Forelimb muscle (tissue), 1 donor: ENCODE measurements around the gene PLAC1. TPM values are rescaled to one million over a fixed set of nuclear protein-coding genes. Genes with fewer than 3 reads are reported as not detected.

Source experiments
- DNase-seq: peaks from one replicate; pipeline ENCODE4 v3.0.0-alpha.2; 2013; ENCODE audit warnings: low read depth
- polyA plus RNA-seq: library from polyadenylated mRNA; unstranded; fragments of 120-200 nt; gene quantifications from one replicate; pipeline ENCODE4 v1.2.1, GENCODE V29; 2013; ENCODE audit not compliant: insufficient read length

PLAC1 gene
- polyA plus RNA-seq, 1 donor: 1.8 TPM

DNA sequence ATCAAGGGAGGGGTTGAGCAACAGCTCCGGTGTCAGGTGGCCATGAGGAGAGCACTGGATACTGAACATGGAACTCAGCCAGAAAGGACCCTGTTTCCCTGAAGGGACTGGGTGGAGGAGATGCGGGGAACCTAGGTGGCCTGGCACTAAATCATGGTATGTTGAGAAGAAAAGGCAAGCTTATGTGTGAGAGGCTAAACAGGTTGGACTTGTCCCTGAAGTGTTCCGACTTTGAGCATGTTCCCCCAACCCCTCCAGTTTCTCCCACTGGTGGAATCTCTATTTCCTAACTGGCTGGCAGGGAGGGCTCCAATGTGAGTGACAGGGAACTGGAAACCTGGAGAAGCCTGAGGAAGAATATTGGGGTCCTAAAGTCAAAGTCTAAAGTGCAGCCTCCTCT lies 69.5 kb downstream of the PLAC1 start:
- DNase-seq: no peak

DNA sequence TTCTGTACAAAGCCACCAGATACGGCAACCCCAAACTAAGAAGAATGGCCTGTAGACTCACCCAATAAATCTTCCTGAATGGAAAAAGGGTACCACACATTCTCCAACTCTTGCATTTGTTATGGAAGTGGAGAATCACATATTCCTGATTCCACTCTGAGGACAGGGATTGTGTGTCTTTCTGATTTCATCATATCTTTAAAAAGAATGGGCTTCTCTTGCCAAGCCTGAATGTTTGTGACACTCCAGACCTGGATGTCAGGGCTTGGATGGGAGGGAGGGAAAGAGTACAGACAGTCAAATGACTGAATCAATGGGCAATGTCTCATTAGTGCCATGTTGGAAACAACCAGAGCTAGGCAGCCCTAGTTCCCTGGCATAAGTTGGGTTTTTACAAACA lies 77.4 kb downstream of the PLAC1 start:
- DNase-seq: no peak

DNA sequence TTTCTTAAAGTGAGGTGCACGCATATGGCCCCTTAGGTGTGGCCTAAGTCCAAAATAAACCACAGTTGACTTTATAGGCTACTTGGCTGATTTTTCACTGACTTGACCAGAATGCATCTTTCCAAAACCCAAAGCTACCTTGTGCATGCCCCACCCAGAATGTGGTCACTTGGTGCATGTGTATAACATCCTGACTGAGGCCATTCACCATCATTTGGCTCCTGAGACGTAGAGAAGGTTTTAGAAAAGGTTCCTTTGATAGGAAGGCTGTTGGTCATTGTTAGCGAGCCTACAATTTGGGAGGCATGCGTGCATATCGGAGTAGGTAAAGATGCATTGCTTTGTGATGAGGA lies 84.6 kb downstream of the PLAC1 start:
- no peak for DNase-seq

DNA sequence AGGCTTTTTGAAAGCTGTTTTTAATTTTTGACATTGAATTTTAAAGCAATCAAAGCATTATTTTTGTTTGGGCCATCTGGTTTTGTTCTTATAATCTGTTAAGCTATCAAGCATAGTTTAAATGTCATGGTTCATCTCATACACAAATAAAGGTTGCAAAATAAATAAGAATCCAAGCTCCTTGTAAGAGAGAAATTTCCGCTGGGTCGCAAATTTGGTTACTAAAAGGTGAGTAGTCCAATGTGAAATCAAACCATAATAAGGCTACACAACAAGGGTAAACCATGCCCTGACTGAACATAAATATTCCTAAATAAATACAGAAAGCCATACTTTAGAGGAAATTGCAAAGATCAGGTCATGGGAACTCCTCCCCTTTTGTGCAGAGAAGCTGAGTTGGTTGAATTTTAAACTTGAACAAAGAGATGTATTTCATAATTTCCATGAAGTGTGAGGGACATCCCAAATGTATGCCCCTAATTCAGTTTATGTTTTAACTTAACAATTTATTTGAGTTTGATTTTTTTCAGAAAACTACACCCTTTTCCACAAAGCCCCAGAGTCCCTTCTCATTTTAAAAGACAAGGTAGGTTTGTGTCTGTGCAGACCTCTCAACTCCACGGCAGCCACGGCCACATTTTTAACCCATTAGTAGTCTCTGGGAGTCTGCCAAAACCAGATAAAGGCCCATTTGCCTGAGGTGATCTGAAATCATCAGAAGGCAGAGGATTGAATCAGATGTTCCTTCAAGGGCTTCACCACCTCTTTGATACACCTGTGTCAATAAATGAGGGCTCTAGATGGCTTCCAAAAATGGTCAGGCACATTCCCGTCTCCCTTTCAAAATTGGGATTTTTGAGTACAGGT lies 85.2 kb downstream of the PLAC1 start:
- DNase-seq: no peak

DNA sequence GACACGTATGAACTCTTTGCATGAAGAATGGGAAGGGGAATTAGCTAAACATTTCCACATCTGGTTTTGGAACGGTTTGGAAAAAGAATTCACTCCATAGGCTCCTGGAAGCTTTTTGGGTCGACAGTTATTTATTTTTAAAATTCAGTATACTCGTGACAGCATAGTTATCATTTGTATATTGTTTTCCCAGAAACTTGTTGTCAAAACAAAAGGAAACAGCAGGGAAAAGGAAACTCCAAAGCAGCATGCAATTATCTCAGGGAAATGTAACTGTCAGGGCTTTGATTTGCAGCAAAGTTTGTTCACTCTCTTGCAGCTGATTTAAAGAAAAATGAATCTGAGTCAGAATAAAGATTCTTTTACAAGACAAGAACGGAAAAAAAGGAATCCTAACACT lies 86.5 kb downstream of the PLAC1 start:
- no peak for DNase-seq

DNA sequence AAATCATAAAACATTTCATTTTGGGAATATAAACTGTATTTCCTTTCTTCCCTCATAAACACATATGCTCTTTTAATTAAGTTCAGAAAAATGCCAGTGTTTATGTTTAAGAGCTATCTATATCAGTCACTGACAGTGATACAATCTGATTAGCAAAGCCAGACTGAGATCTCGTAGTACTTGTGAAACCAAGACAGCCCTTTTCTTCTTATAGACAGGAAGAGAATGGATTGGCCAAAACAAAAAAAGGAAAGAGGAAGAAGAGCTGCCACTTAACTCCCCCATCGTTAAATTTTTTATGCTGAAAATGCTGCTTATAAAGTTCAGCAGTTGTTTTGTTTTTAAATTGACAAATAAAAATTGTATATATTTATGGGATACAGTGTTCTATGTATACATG lies 87.4 kb downstream of the PLAC1 start:
- no peak for DNase-seq

DNA sequence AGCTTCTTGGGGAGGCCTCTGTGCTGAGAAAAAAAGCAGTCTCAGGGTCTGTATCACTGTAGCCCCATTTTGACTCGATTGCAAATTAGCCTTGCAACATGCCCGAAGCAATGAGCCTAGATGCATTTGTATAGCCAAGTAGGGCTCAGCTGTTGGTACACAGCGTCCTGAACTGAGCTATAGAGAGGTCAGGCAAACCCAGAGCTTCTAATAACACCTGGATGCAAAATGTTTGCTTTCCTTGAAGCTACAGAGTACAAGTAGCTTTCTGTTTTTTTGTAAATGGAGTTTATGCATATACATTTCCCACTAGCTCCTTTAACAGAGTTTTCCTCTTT lies 87.8 kb downstream of the PLAC1 start:
- DNase-seq: no peak

DNA sequence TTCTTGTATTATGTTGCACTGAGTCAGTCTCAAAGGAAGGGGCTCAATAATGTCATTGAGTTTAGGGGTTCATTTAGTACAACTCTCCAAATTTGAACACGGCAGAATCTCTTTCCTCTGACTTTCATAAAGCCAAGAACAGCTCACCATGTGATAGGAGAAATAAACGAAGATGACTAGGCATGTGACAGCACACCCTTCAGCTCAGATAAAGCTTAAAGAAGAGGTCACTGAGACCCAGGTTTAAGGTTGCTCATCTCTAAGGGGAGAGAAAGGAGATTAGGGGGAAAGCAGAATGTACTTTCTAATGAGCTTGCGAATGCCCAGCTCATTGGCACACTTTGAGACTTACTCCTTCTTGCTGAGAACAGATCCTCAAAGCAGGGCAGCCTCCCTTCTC lies 89.0 kb downstream of the PLAC1 start:
- no peak for DNase-seq

DNA sequence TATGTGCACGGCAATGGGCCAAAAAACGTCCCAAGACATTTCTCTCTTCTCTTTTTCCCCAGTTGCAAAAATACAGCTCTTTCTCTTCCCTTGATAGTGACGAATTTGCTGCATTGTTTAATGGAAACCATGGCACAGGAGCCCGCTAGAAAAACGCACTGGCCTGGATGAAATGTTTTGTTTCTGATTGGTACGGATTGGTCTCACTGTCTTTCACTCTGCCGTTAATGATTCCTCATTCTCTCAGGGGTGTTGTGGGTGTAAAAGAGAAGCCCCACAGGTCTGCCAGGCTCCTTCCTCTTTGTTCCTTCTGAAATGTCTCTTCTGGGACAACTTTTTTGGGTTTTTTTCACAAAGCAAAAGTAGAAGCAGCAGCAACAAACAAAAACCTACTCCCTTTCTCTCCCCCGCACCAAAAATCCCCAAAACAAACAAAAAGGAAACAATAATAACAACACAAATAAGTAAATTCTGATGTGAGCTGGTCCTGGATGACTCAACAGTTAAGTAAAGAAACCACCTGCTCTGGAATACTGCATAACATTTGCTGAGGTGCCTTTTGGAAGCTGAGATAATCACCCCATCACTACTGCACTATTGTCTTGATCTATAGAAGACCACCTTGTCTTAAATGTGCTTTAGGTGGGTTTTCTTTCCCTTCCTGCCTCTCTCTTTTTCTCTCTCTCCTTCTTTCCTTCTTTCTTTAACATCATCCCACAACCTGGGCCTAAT lies 89.8 kb downstream of the PLAC1 start:
- DNase-seq: no peak

DNA sequence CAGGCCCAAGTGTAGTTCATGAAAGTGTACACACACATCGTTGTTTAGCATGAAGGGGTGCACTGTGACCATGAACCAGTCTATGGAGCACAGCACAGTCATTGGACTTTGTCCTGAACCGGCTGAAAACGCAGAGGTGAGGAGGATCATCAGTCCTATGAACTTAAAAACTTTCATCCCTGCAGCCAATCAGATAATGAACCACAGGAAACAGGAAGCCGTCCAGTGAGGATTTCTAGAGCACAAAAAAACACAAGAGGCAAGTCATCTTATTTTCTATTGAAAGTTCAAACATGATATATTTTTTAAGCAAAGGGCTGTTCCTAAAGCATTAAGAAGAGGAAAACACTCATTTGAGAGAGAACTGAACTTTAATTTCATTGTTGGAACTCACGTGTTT lies 91.8 kb downstream of the PLAC1 start:
- DNase-seq: no peak

DNA sequence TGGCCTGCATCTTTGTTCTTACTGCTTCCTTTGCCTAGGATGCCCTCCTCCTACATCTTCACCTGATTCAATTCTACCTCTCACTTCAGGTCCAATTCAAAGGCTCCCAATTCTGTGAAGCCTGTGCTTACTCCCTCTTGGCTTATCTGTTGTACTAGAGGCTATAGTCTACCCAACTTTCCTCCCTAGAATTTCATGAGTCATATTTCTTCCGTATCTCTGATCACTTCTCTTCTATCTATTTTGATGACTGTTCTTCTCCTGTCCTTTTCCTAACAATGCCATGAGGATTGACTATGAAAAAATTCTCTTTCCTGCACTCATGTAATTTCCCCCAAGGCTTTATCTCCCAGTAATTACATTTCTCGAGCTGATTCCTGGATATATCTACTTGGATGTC lies 96.3 kb downstream of the PLAC1 start:
- no peak for DNase-seq

DNA sequence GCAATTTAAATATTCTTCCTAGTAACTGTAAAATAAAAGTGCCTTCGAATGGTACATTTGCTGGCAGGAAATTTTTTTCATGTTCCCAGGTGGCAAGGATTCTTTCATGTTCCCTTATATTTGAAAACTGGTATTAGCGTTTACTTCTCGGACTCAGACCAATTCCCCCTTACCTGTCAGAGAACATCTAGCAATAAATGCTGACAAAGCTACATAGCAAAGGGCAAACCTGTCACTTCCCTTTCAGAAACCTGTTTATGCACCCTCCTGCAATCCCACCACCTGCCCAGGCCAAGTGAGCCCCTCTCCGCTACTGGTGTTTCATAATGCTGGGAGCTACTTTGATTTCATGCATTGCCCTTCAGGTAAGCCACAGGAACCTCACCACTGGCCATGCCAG lies 100.1 kb downstream of the PLAC1 start:
- no peak for DNase-seq

DNA sequence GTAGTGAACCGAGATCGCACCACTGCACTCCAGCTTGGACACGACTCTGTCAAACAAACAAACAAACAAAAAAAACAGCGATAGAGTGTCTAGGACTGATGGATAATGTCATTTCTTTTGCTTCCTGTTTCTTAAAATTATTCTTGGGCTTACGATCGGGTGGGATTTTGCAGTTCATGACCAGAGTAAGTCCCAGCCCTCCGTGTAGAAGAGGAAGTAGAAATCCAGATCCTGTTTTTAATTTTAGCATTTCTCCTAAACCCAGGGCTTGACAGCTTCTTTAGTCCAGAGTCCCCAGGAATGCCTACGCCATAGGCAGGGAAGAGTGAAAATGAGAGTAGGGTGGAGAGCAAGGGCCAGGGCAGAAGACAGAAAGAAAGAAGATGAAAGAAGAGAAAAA lies 104.0 kb downstream of the PLAC1 start:
- no peak for DNase-seq

DNA sequence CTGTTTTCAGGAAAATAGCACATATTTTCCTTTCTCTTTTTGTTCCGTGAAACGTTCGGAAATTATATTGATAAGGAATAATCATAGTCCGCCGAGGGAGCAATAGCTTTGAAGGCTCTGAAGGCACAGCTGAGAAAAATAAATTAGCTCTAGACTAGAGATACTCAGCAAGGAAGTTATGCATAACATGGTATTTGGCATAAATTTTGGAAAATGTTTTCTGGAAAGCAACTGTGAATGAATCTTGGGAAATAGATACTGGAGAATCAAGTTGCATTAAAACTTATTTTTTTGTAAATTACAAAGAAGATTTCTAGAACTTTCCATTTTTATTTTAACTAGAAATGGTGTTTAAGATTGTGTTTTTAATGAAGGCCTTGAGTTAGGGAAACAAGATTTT lies 105.9 kb downstream of the PLAC1 start:
- DNase-seq: no peak

DNA sequence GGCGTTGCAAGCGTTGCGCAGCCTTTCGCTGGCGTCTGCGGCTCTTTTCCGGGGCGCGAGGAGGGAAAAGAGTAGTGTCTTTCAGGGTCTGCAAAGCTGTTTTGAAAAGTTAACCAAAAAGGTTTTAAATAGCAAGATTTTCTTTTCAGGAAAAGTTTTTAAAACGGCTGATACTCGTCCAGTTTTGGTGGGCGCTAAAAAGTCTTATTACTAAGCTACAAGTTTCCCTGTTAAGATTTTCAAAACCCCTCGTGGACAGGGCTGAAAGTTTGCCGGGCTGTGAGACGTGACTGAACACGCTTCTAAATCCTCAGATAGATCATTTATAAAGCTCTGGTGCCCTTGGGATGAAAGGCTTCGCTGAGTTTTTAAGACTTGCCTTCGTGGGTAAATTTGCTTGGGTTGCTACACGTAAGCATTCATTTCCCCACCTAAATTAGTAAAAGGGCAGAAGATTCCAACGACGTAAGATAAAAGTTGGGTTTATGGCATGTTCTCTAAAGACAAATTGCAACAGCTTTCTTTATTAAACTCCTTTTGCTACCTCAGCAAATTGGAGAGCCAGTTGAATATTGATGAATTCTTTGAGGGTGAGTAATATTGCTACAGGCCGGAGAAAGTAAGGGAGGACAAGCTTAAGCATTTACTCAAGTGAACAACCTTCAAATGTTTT lies 106.8 kb downstream of the PLAC1 start:
- DNase-seq: no peak

DNA sequence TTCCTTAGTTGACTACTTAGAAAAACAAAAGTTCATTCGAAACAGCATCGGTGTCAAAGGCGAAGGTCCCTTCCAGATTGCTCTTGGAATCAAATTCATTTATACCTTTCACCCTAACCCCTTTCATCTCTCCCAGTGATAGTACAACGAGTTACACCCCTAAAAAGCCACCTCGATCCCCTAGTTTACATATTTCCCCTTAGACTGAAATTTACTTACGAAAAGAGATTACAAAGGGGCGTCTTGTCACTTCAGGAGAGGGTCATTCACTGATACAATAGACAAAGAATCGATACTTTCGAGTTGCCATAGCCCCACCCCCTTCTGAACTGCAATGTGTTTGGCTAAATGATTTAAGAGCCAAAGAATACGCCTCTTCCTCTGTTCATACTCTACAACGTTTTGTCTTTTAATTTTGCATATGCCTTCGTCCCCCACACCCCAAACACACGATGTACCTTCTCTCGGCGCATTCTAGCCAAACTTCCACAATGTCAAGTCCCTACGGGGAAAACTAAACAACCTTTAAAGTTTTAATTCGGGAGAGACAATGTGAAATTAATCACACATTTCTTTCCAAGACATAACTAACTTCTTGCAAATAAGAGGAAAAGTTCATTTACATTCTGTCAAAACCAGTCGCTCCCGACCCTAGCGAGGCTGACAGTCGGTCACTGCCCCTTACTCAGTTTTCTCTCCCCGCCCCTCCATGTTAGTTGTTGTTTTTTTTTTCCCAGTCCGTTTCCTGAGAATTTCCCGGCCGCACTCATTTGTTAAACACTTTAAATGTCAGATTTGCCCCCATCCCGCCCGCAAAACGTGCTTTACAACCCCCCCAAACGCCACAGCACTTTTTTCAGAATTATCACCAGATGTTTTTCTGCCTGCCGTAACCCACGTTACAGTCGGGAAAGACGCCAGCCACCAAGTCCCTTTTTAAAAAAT lies 109.7 kb downstream of the PLAC1 start:
- DNase-seq: no peak

DNA sequence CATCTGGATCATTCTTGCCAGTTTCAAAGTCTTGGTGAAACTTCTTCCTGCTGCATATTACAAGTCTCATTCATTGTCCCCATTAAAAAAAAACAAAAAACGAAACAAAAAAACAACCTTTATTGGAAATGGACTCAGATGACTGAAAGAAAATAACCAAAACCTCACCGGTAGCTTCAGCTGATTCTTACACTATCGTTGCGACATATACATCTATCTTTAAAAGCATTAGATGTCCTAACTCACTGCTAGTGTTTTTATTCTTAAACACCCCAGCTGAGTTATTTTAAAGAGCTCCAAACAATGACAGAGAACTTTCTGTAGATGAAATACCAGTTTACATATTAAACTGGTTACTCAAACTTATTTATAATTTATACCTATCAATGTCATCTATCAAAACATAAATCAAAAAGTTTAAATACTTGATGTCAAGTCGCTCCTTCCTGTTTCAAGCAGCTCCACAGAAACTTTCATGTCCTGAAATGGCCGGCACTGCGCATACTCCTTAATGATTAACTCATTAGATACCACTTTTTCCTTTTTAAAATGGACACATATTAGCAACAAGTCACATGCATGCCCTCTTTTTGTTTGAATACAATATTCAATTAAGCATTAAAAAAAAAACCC lies 111.1 kb downstream of the PLAC1 start:
- DNase-seq: no peak

DNA sequence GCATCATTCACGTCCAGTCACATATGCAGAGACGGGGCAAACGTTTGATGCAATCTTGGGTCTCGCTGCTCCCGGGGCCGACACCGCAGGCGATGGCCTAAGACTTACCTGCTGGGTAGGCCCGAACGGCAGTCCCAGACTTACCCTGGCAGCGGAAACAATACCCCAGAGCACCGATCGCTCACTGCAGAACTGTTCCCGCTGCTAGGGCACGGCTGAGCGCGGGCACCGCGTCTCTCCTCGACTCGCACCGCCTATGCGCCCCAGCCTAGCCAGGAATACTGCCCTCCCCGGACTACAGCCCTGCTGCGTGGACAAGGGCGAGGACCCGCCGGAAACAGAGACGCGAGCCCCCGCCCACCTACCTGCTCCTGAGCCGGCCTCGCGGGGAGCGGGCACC lies 112.1 kb downstream of the PLAC1 start:
- DNase-seq: no peak

DNA sequence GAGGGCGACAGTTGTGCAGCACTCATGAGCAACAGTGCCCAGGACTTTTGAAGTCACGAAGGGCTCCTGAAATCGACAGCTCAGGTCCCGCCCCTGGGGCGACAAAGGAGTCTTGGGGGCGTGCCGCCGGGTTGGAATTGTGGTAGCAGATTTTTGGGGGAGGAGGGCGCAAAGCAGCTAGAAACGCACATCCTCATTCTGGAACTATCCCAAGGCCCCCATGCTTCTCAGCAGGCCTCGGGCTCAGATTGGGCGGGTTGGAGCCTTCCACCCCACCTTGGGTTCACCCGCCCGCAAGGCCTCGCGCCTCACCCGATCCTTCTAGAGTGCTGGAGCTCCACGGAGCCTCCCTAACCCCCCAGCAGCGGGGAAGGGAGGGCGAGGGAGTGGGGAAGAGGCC lies 112.8 kb downstream of the PLAC1 start:
- DNase-seq: no peak

DNA sequence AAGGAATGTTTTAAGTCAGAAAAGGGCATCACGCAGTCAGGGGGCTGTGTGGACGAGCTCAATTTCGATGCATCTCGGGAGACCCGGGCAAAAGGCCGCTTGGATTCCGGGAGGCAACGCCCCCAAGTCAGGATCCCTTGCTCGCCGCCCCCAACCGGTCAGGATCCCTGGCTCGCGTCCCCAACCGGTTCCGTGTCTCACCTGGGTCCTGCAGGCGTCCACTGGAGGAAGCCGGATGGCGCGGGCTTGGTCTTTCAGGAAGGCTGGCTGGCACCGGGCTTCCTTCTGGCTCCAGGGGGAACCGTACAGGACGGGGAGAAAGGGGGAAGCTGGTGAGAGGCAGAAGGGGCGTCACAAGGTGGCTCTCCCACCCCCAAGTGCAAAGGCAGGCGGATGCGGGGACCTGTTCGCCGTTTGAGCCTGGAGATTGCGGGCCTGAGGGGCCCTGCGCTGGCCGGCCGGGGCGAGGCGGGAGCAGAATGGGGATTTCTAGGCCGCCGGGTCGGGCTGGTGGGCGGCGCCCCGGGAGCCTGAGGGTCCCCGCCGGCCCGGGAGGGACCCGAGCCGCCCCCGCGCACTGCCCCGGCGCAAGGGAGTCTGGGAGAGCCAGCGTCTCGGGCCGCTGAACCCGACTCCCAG lies 113.6 kb downstream of the PLAC1 start:
- DNase-seq: no peak

DNA sequence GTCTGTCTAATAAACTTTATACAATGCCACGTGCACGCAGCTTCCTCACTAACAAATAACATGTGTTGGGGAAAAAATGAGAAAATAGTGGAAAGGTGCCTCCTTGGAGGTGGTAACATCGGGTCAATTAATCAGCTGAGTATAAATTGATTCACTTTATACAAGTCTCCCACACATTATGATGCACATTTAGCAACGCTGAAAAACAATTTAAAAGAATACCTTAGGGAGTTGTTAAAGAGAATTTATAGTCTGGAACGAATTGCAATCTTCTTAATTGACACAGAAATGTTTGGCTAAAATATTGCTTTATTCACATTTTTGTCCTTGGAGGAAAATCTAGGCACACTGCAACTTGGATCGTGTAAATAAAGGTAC lies 114.1 kb downstream of the PLAC1 start:
- DNase-seq: no peak
